Urinary bladder (tissue), 4 donors: ENCODE data around the gene FOXP2. TPM values are rescaled to one million over a fixed set of nuclear protein-coding genes. Genes with fewer than 3 reads are reported as not detected.

Experiments
- DNase-seq: peaks from one replicate; pipeline ENCODE4 v3.0.0-alpha.2; 2015; ENCODE audit errors: extremely low spot score
- H3K27ac ChIP-seq: one replicate; pipeline ENCODE4 v1.5.1; 2013; ENCODE audit warnings: low read depth, mild to moderate bottlenecking, moderate library complexity
- H3K36me3 ChIP-seq: one replicate; pipeline ENCODE4 v1.6.1; 2013; ENCODE audit warnings: mild to moderate bottlenecking, moderate library complexity; ENCODE audit not compliant: insufficient read depth
- H3K4me1 ChIP-seq: one replicate; pipeline ENCODE4 v1.6.1; 2013; ENCODE audit warnings: mild to moderate bottlenecking, moderate library complexity; ENCODE audit not compliant: insufficient read depth
- H3K4me3 ChIP-seq: one replicate; pipeline ENCODE4 v1.5.1; 2013; ENCODE audit warnings: low read depth, low read length
- WGBS: extraction: QIAGEN DNeasy Blood & Tissue Kit; methylation state at CpG from one replicate; pipeline ENCODE4 v1.1.7; 2013; 5-methylcytosine and 5-hydroxymethylcytosine counted together
- polyA plus RNA-seq: library from polyadenylated mRNA; stranded (reverse); fragments of 200-250 nt; gene quantifications from one replicate; pipeline ENCODE4 v1.2.3, GENCODE V29; 2013
- small RNA-seq: library from RNA; depleted of rRNA; stranded (forward); fragments of <200 nt; gene quantifications from one replicate; pipeline ENCODE3, GENCODE V24; 2014
- total RNA-seq: library from RNA; depleted of rRNA; stranded (reverse); fragments of >200 nt; gene quantifications from one replicate; pipeline ENCODE4 v1.2.3, GENCODE V29; 2014
- donor health status: healthy with polysubstance abuse.
- donor health status: healthy.

FOXP2 gene
- total and polyA plus RNA-seq, 2 donors, result 13.8 to 85.2 TPM

GRCh38 chr7:114720725-114721124 is 306.1 kb downstream of the FOXP2 start:
- H3K4me3 ChIP-seq, result no peak overlapping the region
- WGBS, result 55% methylated on average over 4 of the region's 4 CpGs
- H3K27ac ChIP-seq, result no peak overlapping the region
- no peaks in the 10 kb centered on the region for H3K4me1 ChIP-seq
- no peak for DNase-seq
- H3K36me3 ChIP-seq, result no peaks in the 10 kb centered on the region

- no peak for DNase-seq
- Histone ChIP-seq H3K4me3 (no peak overlapping the region), H3K4me1 (no peaks in the 10 kb centered on the region), H3K27ac (no peak overlapping the region), H3K36me3 (no peaks in the 10 kb centered on the region)
Measured at GRCh38 chr7:114722562-114722961, 307.9 kb downstream of the FOXP2 start.

GRCh38 chr7:114723308-114723707 is 308.7 kb downstream of the FOXP2 start:
- H3K36me3 ChIP-seq, result no peaks in the 10 kb centered on the region
- no peak for DNase-seq
- WGBS, result 79% methylated on average over 1 of the region's 1 CpG

GRCh38 chr7:114740095-114740494 is 325.5 kb downstream of the FOXP2 start:
- Histone ChIP-seq H3K4me3 (no peak overlapping the region), H3K36me3 (no peaks in the 10 kb centered on the region)
- no peak for DNase-seq

More at GRCh38 chr7:114723308-114723707, 308.7 kb downstream of the FOXP2 start:
- H3K4me3 ChIP-seq, result no peak overlapping the region
- H3K4me1 ChIP-seq, result no peaks in the 10 kb centered on the region
- no peak overlapping the region for H3K27ac ChIP-seq

GRCh38 chr7:114740941-114741340 is 326.3 kb downstream of the FOXP2 start:
- Histone ChIP-seq H3K36me3 (no peaks in the 10 kb centered on the region), H3K4me1 (no peaks in the 10 kb centered on the region), H3K27ac (no peak overlapping the region), H3K4me3 (no peak overlapping the region)
- WGBS, result 73% methylated on average over 7 of the region's 7 CpGs
- no peak for DNase-seq

More at GRCh38 chr7:114740095-114740494, 325.5 kb downstream of the FOXP2 start:
- 77% methylated on average over 2 of the region's 2 CpGs for WGBS
- Histone ChIP-seq H3K27ac (no peak overlapping the region), H3K4me1 (no peaks in the 10 kb centered on the region)

- no peaks in the 10 kb centered on the region for H3K4me1 ChIP-seq
- no peak overlapping the region for H3K4me3 ChIP-seq
- no peak overlapping the region for H3K27ac ChIP-seq
- 93% methylated on average over 1 of the region's 1 CpG for WGBS
- no peak for DNase-seq
- H3K36me3 ChIP-seq, result no peaks in the 10 kb centered on the region
Measured at GRCh38 chr7:114741911-114742310, 327.3 kb downstream of the FOXP2 start.

Small RNAs within 50 kb of the gene (small RNA-seq; reads per million reads assigned to genes)
- gene MIR3666 (not detected), gene RNA5SP238 (not detected)
